Measurements from ENCODE around the gene APOC3.
"Not testable (repeated sequence)": the region's sequence is repeated elsewhere in the genome, so short reads cannot be mapped to it uniquely, and the experiment has no call there.

The APOC3 gene

DNA sequence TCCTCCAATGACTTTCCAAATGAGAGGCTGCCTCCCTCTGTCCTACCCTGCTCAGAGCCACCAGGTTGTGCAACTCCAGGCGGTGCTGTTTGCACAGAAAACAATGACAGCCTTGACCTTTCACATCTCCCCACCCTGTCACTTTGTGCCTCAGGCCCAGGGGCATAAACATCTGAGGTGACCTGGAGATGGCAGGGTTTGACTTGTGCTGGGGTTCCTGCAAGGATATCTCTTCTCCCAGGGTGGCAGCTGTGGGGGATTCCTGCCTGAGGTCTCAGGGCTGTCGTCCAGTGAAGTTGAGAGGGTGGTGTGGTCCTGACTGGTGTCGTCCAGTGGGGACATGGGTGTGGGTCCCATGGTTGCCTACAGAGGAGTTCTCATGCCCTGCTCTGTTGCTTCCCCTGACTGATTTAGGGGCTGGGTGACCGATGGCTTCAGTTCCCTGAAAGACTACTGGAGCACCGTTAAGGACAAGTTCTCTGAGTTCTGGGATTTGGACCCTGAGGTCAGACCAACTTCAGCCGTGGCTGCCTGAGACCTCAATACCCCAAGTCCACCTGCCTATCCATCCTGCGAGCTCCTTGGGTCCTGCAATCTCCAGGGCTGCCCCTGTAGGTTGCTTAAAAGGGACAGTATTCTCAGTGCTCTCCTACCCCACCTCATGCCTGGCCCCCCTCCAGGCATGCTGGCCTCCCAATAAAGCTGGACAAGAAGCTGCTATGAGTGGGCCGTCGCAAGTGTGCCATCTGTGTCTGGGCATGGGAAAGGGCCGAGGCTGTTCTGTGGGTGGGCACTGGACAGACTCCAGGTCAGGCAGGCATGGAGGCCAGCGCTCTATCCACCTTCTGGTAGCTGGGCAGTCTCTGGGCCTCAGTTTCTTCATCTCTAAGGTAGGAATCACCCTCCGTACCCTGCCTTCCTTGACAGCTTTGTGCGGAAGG is 2.9 kb downstream of the APOC3 start:
- no peak for DNase-seq

DNA sequence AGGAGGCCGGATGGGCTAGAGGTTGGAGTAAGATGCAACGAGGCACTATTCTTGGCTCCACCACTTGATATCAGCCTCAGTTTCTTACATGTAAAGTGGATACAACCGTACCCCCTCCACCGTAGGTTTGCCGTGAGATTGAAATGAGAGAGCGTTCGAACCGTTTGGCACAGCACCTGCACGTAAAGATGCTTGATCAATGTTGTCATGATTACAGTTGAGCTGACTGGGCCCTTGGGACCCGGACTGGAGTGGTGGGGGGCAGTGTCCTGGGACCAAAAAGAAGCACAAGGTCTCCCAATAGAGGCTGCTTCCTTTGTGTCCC is 3.7 kb downstream of the APOC3 start:
- DNase-seq, result no peak

DNA sequence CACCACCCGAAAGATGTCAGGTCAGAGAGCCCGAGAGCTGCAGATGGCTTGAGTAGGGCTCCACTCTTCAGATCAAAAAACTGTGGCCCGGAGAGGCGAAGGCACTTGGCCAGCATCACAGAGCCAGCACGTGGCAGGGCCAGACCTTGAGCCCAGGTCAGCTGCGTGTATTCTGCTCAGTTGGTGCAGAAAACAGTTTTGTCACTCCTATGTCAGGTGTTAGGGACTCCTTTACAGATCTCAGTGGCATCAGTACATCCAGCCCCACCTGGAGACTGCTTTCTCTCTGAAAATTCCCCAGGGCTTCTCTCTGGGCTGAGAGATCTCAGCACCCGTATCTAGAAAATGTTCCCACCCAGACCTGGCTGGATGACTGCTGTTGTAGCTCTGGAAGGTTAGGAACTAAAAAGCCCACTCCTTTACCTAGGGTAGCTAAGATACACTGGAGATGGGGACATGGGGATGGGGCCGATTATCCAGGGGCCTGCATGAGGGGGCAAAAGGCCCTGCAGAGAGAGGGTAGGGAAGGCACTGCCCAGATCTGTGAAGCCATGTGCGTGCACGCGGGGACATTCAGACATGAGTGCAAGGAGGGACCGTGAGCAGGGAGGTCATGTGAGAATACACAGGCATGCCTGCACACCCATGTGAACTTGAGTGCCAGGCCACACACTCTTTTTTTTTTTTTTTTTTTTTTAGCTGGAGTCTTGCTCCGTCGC is 4.3 kb downstream of the APOC3 start:
- no peak for DNase-seq

DNA sequence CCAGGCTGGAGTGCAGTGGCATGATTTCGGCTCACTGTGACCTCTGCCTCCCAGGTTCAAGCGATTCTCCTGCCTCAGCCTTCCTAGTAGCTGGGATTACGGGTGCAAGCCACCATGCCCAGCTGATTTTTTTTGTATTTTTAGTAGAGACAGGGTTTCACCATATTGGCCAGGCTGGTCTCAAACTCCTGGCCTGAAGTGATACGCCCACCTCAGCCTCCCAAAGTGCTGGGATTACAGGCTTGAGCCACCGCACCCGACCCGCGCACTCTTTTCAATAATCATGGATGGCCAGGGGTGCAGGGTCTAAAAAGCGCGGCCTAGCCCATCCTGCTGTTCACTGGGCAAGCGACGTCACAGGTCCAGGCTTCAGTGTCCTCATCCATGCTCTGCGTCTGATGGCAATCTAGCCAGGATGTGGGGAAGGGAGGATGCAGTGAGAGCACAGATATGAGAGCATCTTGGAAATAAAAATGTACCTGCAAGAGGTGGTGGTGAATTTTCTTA is 4.9 kb downstream of the APOC3 start:
- DNase-seq, result not testable (repeated sequence)

GRCh38 chr11:116835042-116835772 is 5.5 kb downstream of the APOC3 start:
- DNase-seq, result no peak

GRCh38 chr11:116835791-116836631 is 6.3 kb downstream of the APOC3 start:
- peak; percentile 96 for DNase-seq

DNA sequence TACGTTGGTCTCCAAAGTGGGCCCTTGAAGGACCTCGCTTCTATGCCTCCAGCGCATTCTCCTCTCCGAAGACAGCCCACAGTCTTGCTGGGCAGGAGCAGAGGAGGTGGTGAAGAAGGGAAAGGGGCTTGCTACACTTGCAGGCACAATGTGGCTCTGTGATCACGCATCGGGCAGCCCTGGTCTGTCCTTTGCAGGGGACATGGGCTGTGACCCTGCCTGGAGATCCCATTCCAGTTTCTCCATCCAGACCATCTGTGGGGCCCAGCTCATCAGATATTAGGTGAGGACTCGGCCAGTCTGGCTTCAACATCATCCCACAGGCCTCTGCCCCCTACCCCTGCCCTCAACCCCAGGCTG is 6.9 kb downstream of the APOC3 start:
- no peak for DNase-seq

DNA sequence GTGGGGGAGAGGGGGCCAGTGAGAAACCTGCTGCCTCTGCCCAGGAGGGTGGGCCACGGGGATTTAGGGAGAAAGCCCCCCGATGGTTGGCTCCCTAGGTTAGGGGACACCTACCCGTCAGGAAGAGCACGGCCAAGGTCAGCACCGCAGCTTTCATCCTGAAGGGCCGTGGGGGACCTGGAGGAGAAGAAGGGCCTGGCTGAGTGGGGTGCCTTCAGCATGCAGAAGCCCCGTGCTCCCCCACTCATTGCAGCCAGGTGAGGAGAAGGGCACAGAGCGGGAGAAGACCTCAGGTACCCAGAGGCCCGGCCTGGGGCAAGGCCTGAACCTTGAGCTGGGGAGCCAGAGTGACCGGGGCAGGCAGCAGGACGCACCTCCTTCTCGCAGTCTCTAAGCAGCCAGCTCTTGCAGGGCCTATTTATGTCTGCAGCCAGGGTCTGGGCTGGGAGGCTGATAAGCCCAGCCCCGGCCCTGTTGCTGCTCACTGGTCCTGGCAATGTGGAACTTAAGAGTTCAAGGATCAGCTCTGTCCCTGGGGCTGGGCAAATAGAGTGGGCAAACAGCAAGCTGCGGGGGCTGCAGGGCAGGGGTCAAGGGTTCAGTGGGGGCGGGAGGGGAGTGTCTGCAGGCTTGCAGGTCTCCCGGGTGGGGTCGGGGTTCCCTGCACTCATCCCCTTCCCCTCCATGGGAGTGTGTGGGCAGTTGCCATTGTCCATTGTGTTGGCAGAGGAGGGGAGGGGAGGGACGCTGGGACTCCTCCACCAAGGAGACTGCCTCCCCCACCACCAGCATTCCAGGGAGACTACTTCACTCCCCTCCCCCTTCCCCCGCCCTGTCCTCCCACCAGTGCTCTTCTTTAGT is 7.8 kb downstream of the APOC3 start, which contains the start of gene APOA1:
TSS of gene APOA1 (minus strand) at position 392 of the 861 bp plus-strand sequence. CDS start at position 157, 235 bp downstream.
- no peak for DNase-seq

GRCh38 chr11:116838321-116839084 is 8.8 kb downstream of the APOC3 start:
- no peak for DNase-seq

DNA sequence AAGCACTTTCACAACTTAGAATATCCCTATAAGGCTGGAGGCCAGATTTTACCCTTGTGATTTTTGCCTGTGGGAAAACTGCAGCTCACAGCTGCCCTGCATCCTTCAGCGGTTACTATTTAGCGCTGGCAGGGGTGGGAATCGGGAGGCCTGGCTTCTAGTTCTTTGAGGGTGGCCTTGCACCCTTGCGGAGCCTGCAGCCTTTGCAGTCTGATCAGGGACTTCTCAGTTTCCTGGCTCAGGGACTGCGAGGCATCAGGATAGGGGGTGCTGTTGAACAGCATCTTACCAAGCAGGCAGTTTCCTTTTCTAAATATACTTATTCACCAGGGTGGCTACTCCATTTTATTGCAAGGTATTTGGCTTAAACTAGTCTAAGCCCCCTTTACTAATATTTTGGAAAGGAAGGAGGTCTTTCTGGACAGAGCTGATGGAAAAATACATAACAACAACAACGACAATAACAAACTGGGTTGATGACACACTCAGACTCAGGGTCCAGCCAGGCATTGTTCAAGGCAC is 10.6 kb downstream of the APOC3 start:
- DNase-seq, result no peak

DNA sequence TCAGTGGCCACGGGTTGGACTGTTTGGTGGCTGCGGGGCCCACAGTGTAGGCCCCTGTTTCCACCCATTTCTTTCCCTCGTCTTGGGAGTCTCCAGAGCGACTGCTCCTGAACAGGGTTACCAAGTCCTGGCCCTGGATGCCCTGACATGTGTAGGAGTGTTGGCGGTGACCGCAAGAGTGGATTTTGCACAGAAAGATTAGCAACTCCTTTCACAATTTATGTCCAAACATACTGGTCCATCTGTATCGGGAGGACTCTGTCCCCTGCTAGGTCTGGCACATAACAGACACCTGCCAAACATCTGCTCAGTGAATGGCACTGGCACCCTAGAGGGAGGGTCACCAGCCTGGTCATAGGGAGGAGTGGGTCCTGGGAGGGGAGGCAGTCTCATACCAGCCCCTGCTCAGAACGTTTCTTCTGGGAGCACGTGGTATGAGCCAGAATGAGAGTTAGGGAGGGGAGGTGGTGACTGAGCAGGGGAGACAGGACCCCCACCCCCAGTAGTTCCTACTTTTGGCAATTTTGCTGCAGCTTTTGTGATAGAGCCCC is 11.1 kb downstream of the APOC3 start:
- no peak for DNase-seq

DNA sequence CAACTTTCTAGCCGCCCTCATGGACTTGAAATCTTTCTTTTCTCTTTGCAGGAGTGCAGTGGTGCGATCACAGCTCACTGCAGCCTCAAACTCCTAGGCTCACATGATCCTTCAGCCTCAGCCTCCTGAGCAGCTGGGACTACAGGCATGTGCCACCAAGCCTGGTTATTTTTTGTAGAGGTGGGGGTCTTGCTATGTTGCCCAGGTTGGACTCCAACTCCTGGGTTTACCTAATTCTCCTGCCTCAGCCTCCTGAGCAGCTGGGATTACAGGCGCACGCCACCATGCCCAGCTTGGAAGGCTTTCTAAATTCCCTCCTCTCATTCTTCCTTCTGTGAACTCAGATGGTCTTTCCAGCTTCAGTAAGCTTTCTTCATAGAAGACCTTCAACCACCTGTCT is 12.4 kb downstream of the APOC3 start:
- DNase-seq, result no peak

DNA sequence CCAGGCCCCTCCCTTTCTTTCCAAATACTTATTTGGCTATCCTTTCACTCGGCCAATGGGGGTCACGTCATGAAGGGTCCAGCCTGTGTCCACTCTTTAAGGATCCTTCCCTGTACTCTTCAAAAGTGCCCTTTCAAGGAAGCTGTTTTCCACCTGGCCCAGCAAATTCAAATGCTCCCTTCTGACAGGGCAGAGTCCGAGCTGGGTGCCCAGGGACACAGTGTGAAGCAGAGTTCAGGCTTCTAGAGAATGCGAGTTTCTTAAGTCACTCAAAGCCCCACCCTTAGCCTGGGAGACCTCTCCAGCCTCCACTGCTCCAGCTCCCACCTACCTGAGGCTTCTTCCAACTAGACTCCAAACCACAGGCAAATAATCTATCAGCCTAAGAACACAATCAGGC is 13.2 kb downstream of the APOC3 start:
- DNase-seq, result no peak

DNA sequence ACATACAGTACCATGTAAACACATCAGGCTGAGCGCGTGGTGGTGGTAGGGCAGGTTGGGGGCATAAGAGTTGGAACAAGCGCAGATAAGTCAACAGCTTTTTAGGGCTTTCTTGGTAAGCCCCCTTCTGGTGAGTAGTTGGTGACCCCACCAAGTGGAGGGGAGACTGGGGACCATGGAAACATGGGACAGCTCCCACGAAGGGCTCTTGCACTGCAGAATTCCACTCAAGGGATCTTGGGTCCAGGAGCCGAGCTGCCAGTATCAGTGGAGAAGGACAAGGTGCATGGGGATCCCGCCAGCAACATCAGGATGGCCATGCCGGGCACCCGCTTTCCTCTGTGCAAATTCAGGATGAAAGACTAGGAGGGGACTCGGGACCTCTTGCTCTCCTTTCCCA is 14.0 kb downstream of the APOC3 start:
- no peak for DNase-seq

- no peak for DNase-seq
Observed at GRCh38 chr11:116844722-116845121, 15.0 kb downstream of the APOC3 start.

DNA sequence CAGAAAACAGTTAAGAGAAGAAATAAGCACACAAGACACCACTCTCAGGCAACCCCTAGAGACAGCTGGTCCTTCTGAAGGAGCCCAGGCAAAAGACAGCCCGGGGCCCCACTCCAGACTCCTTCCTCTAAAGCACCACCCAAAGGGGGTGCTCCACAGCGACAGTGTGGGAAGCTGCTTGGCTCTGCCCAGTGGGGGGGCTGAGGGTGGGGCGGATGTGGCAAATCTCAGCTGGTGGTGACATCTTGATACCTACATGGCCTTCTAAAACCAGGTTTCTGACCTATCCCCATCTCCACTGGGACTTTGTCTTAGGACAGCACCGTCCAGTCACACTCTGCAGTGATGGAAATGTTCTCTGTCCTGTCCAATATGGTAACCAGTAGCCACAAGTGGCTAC is 17.9 kb downstream of the APOC3 start:
- DNase-seq, result no peak

GRCh38 chr11:116849060-116849459 is 19.4 kb downstream of the APOC3 start:
- DNase-seq, result no peak

DNA sequence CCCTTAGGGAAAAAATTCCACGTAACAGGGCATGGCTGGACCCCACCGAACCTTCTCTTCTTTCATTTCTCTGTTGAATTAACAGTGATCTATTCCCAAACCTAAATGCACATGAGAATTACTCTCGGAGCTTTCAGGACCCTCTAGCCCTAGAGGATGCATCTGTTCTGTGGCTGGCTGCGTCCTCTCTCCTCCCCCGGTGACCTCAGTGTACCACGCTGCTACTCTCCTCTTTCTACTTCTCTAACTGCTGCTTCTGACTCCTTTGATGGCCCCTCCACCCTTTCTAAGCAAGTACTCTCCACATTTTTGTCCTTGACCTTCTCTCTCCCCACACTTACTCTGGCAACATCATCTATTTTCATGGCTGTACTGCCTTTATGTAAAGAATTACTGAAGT is 19.8 kb downstream of the APOC3 start:
- DNase-seq, result no peak

- no peak for DNase-seq
Observed at GRCh38 chr11:116851626-116852025, 21.9 kb downstream of the APOC3 start.
